CD4-positive, alpha-beta T cell treated with Interferon alpha-2 for 1 hour (primary cell): Measurements from ENCODE around the gene KPNA3.
A peak's percentile ranks its signal among the peaks of the same experiment; 100 is the strongest.

Experiments
- DNase-seq, 2 donors: peaks; one replicate each; pipeline ENCODE4 v3.0.0-alpha.2; 2020 to 2022

KPNA3 gene

GRCh38 chr13:49676581-49677298, 115.7 kb downstream of the KPNA3 start:
- no peak for DNase-seq

GRCh38 chr13:49670828-49671227, 121.7 kb downstream of the KPNA3 start:
- DNase-seq: no peak

- DNase-seq: peak; percentile 11 to 33
These were observed 122.7 kb downstream of the KPNA3 start for GRCh38 chr13:49669735-49670309.

GRCh38 chr13:49667773-49668172, 124.7 kb downstream of the KPNA3 start:
- no peak for DNase-seq

GRCh38 chr13:49664606-49665005, 127.9 kb downstream of the KPNA3 start:
- no peak for DNase-seq

GRCh38 chr13:49657241-49657641, 135.2 kb downstream of the KPNA3 start:
- no peak for DNase-seq

GRCh38 chr13:49655906-49656305, 136.6 kb downstream of the KPNA3 start:
- no peak for DNase-seq

- DNase-seq: no peak
These were observed 138.5 kb downstream of the KPNA3 start for GRCh38 chr13:49654011-49654410.

- no peak for DNase-seq
These were observed 139.0 kb downstream of the KPNA3 start for GRCh38 chr13:49653478-49653877.

- DNase-seq: peak; percentile 5 to 25
These were observed 139.9 kb downstream of the KPNA3 start for GRCh38 chr13:49652355-49653305.

- DNase-seq: no peak
These were observed 140.7 kb downstream of the KPNA3 start for GRCh38 chr13:49651570-49652354.

GRCh38 chr13:49649963-49650312, 142.5 kb downstream of the KPNA3 start:
- DNase-seq: no peak
